GM12878 (cell line): ENCODE data around the gene CBX7. TPM values are rescaled to one million over a fixed set of nuclear protein-coding genes. Genes with fewer than 3 reads are reported as not detected.

Source experiments
- ATAC-seq: fragments of 200-7000 bp; cut with Tn5 transposase; 3 replicates; pipeline ENCODE4 v1.9.1; 2020; ENCODE audit warnings: mild to moderate bottlenecking, moderate library complexity
- BruUV-seq: library from RNA; stranded (reverse); fragments of 400-500 nt; replicated peaks from 2 replicates; lab custom pipeline; 2021; lab: Mats Ljungman, UMichigan
- CTCF ChIA-PET: fragments of 300-600 bp; sonication (Branson Sonifier 250); formaldehyde crosslinking; extraction: SDS; loops from one replicate; lab custom pipeline; 2021; ENCODE audit warnings: inconsistent platforms; lab: Yijun Ruan, JAX
- POLR2A ChIA-PET: fragments of 350-600 bp; formaldehyde crosslinking; extraction: SDS; loops from one replicate; lab custom pipeline; 2021; ENCODE audit warnings: inconsistent platforms; lab: Charles Lee
- RAD21 ChIA-PET: fragments of 300-600 bp; sonication (Branson Sonifier 250); formaldehyde crosslinking; loops from one replicate; lab custom pipeline; 2023; ENCODE audit warnings: antibody characterized with exemption; ENCODE audit not compliant: unreplicated experiment; lab: Charles Lee
- SMC1A ChIA-PET: fragments of 300-600 bp; sonication (Branson Sonifier 250); formaldehyde crosslinking; loops from one replicate; lab custom pipeline; 2023; ENCODE audit not compliant: unreplicated experiment, uncharacterized antibody; lab: Charles Lee
- DNase-seq: peaks from one replicate; pipeline ENCODE4 v3.0.0-alpha.2; 2011; ENCODE audit warnings: low read depth, low spot score
- FAIRE-seq: peaks from 3 replicates; lab custom pipeline; 2011; peaks lifted over from hg19 to GRCh38; lab: Jason Lieb, UNC
- H2AFZ ChIP-seq: 2 replicates; pipeline ENCODE4 v1.6.0; 2011; ENCODE audit warnings: low read depth, low read length, control low read depth; ENCODE audit not compliant: control insufficient read depth
- H3K27ac ChIP-seq: 2 replicates; pipeline ENCODE4 v1.5.1; 2011; ENCODE audit warnings: control low read depth; ENCODE audit not compliant: control insufficient read depth, insufficient read depth
- H3K27me3 ChIP-seq, 2 experiments: replicated peaks in 1 of 2; 2 replicates each; pipeline versions ENCODE4 v1.6.0 to v1.6.1; 2011; ENCODE audit warnings: low read length in 1 of 2; ENCODE audit not compliant: control insufficient read depth in 2 of 2, insufficient read depth in 2 of 2
- H3K36me3 ChIP-seq, 2 experiments: 2 replicates each; pipeline ENCODE4 v1.5.1; 2011; ENCODE audit warnings: low read length in 1 of 2; ENCODE audit not compliant: control insufficient read depth in 2 of 2, insufficient read depth in 2 of 2
- H3K4me1 ChIP-seq: 2 replicates; pipeline ENCODE4 v1.6.1; 2011; ENCODE audit warnings: mild to moderate bottlenecking, low read length, moderate library complexity, mixed read lengths; ENCODE audit not compliant: control insufficient read depth, insufficient read depth
- H3K4me2 ChIP-seq: 2 replicates; pipeline ENCODE4 v1.6.0; 2011; ENCODE audit warnings: control low read depth; ENCODE audit not compliant: control insufficient read depth, insufficient read depth
- H3K4me3 ChIP-seq: fragments of 200-600 bp; sonication (generic); 2 replicates; pipeline ENCODE4 v1.5.1; 2016
- H3K79me2 ChIP-seq: 2 replicates; pipeline ENCODE4 v1.6.0; 2011; ENCODE audit warnings: low read length; ENCODE audit not compliant: control insufficient read depth, insufficient read depth
- H3K9ac ChIP-seq: 2 replicates; pipeline ENCODE4 v1.8.0; 2011; ENCODE audit warnings: low read length, control low read depth, mixed read lengths; ENCODE audit not compliant: control insufficient read depth, insufficient read depth
- H3K9me3 ChIP-seq: replicated peaks from 3 replicates; pipeline ENCODE4 v1.5.1; 2011; ENCODE audit warnings: mild to moderate bottlenecking, low read length; ENCODE audit not compliant: control insufficient read depth, insufficient read depth
- H4K20me1 ChIP-seq: 2 replicates; pipeline ENCODE4 v1.6.0; 2011; ENCODE audit not compliant: control insufficient read depth, insufficient read depth
- CHD2 ChIP-seq: IDR thresholded peaks from 2 replicates; pipeline ENCODE4 v1.6.1; 2011; ENCODE audit warnings: low read depth, low read length, improper control_type of control experiment, borderline replicate concordance
- NFIC ChIP-seq: IDR thresholded peaks from 2 replicates; pipeline ENCODE4 v1.6.1; 2012; ENCODE audit warnings: low read depth, mild to moderate bottlenecking, inconsistent platforms, low read length, moderate library complexity
- NFYB ChIP-seq: IDR thresholded peaks from 2 replicates; pipeline ENCODE4 v1.6.1; 2011; ENCODE audit warnings: low read depth, mild to moderate bottlenecking, low read length, improper control_type of control experiment, moderate library complexity; ENCODE audit not compliant: insufficient read depth
- STAT1 ChIP-seq: fragments of 450-650 bp; conservative IDR thresholded peaks from 2 replicates; pipeline ENCODE4 v1.6.1; 2014; ENCODE audit warnings: antibody characterized with exemption, mild to moderate bottlenecking
- WGBS: methylation state at CpG from one replicate; pipeline ENCODE4 v1.1.6; 2016; ENCODE audit warnings: low lambda C conversion rate; ENCODE audit not compliant: insufficient replicate concordance, insufficient coverage; ENCODE audit errors: missing lambda C conversion rate; 5-methylcytosine and 5-hydroxymethylcytosine counted together
- in situ Hi-C: fragments of 300-500 bp; cut with MboI; formaldehyde crosslinking; loops from 9 replicates; pipeline ENCODE4 v1.14.3; 2018; ENCODE audit warnings: mixed read lengths
- intact Hi-C: fragments of 100-400 bp; cut with micrococcal nuclease; formaldehyde crosslinking; loops from one replicate; pipeline ENCODE4 v1.14.2; 2022; ENCODE audit not compliant: unreplicated experiment
- polyA plus RNA-seq, 11 experiments: library from polyadenylated mRNA; depleted of rRNA in 4 of 11; unstranded in 6 of 11; stranded (reverse) in 5 of 11; fragments of >200 nt; fragmentation: Nextera tagmentation in 4 of 11; fragmentation: Illumina TruSeq in 1 of 11; extraction: Ambion mirVana in 4 of 11; extraction: Trizol in 1 of 11; gene quantifications; 1 replicate in 1 of 11; 2 replicates in 10 of 11; pipeline versions ENCODE4 v1.2.1 to v1.2.3, GENCODE V29; 2011 to 2016; ENCODE audit warnings: inconsistent platforms in 2 of 11, missing spikeins in 2 of 11, low read depth in 1 of 11
- total RNA-seq, 4 experiments: library from RNA; depleted of rRNA in 3 of 4; stranded (reverse); fragments of >200 nt in 3 of 4; fragmentation: Illumina TruSeq in 1 of 4; extraction: Trizol in 1 of 4; gene quantifications; 2 replicates each; pipeline versions ENCODE4 v1.2.1 to v1.2.3, GENCODE V29; 2013 to 2021
- TF ChIP-seq, protein P1 (sequence below): fragments of 450-650 bp; conservative IDR thresholded peaks from 2 replicates; pipeline ENCODE4 v1.6.1; 2017; ENCODE audit warnings: mild to moderate bottlenecking, moderate library complexity

The CBX7 gene
- total and polyA plus RNA-seq, 10 of the 15 experiments (the other 5 are each of a cell fraction or from before 2014, with no cell fraction given): 0.18 to 17.2 (median 5.6) TPM

- H3K9me3 ChIP-seq: no peaks in the 10 kb centered on the region
- H3K4me1 ChIP-seq: no peaks in the 10 kb centered on the region
- RAD21 ChIA-PET: interaction anchor here (0.8 to 1.3 kb wide), 2 partner anchors 191 to 256 kb away, joined by 4 to 5 read pairs; no protein-coding TSS in a partner anchor
- FAIRE-seq (no peak), DNase-seq (no peak), ATAC-seq (no peak)
- no peak overlapping the region for H3K4me2 ChIP-seq
- intact Hi-C loops (loop anchor here (10.0 kb wide), 1 partner anchor 361 kb away; no protein-coding TSS in a partner anchor), in situ Hi-C loops (loop anchor here (10.0 kb wide), 1 partner anchor 361 kb away; no protein-coding TSS in a partner anchor)
- H3K27ac ChIP-seq: no peak overlapping the region
- POLR2A ChIA-PET: interaction anchor here (0.7 to 1.1 kb wide), 5 partner anchors 26 to 355 kb away, joined by 3 to 7 read pairs (median 3); no protein-coding TSS in a partner anchor
- SMC1A ChIA-PET: interaction anchor here (0.8 to 1.9 kb wide), 7 partner anchors 10 to 226 kb away, joined by 3 to 5 read pairs (median 4); no protein-coding TSS in a partner anchor
- no peak overlapping the region for H2AFZ ChIP-seq
- no peaks in the 10 kb centered on the region for H4K20me1 ChIP-seq
- no peaks in the 10 kb centered on the region for H3K79me2 ChIP-seq
- BruUV-seq: no TSS peak
- H3K9ac ChIP-seq: no peak overlapping the region
- CTCF ChIA-PET: interaction anchor here (1.2 to 7.6 kb wide), 5 partner anchors 10 to 256 kb away, joined by 3 to 74 read pairs (median 8); no protein-coding TSS in a partner anchor
- no peaks in the 10 kb centered on the region for H3K27me3 ChIP-seq
- no peak for TF ChIP-seq NFYB
- no peak for TF ChIP-seq CHD2
- TF ChIP-seq STAT1: no peak
- TF ChIP-seq NFIC: no peak
- TF ChIP-seq, protein P1, sequence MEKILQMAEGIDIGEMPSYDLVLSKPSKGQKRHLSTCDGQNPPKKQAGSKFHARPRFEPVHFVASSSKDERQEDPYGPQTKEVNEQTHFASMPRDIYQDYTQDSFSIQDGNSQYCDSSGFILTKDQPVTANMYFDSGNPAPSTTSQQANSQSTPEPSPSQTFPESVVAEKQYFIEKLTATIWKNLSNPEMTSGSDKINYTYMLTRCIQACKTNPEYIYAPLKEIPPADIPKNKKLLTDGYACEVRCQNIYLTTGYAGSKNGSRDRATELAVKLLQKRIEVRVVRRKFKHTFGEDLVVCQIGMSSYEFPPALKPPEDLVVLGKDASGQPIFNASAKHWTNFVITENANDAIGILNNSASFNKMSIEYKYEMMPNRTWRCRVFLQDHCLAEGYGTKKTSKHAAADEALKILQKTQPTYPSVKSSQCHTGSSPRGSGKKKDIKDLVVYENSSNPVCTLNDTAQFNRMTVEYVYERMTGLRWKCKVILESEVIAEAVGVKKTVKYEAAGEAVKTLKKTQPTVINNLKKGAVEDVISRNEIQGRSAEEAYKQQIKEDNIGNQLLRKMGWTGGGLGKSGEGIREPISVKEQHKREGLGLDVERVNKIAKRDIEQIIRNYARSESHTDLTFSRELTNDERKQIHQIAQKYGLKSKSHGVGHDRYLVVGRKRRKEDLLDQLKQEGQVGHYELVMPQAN: no peak
- WGBS: 49% methylated on average over 5 of the region's 5 CpGs
- H3K36me3 ChIP-seq: no peaks in the 10 kb centered on the region
- H3K4me3 ChIP-seq: no peak overlapping the region
Observed at GRCh38 chr22:39125622-39126021, 26.9 kb downstream of the CBX7 start.
